ENCODE results near the gene XRN2. TPM values are rescaled to one million over a fixed set of nuclear protein-coding genes. Genes with fewer than 3 reads are reported as not detected.
"Not testable (repeated sequence)": the region's sequence is repeated elsewhere in the genome, so short reads cannot be mapped to it uniquely, and the experiment has no call there.

Gene XRN2
- polyA plus RNA-seq, 4 donors, result 21.9 to 51.2 (median 26.3) TPM

- no peak for FAIRE-seq
- no peaks in the 10 kb centered on the region for H3K36me3 ChIP-seq (ENCODE audit: control insufficient read depth in 3 of 3, insufficient read depth in 2 of 3, low read depth in 1 of 3, low read length in 3 of 3)
These were observed 92.8 kb downstream of the XRN2 start for GRCh38 chr20:21395666-21396598.

GRCh38 chr20:21396599-21397340, 93.6 kb downstream of the XRN2 start:
- no peak overlapping the region for H3K27ac ChIP-seq (ENCODE audit: low read depth in 1 of 3, low read length in 2 of 3)
- peaks cover 0 to 2% of the 10 kb centered on the region in 2 donors for H3K9me3 ChIP-seq (ENCODE audit: control insufficient read depth in 2 of 2, insufficient read depth in 1 of 2, low read depth in 1 of 2, low read length in 1 of 2)
- peak in 1 of 2 donors; percentile 42 for DNase-seq
- H3K4me1 ChIP-seq (ENCODE audit: control insufficient read depth in 3 of 3, insufficient read depth in 2 of 3, low read depth in 1 of 3, low read length in 2 of 3), result peaks cover 0 to 5% (median 2%) of the 10 kb centered on the region in 3 donors
- WGBS, 3 donors, result 3 to 8% (median 3%) methylated on average over 43 to 116 of the region's 116 CpGs
- no peaks in the 10 kb centered on the region for H3K36me3 ChIP-seq (ENCODE audit: control insufficient read depth in 3 of 3, insufficient read depth in 2 of 3, low read depth in 1 of 3, low read length in 3 of 3)
- H3K27me3 ChIP-seq (ENCODE audit: control insufficient read depth in 3 of 3, insufficient read depth in 3 of 3, low read length in 3 of 3), result peaks cover 22 to 50% (median 27%) of the 10 kb centered on the region in 3 donors
- H3K4me3 ChIP-seq (ENCODE audit: low read depth in 1 of 3, low read length in 3 of 3), result peak overlapping the region in 1 of 3 donors; percentile 43
- FAIRE-seq, result no peak

More at GRCh38 chr20:21395666-21396598, 92.8 kb downstream of the XRN2 start:
- H3K9me3 ChIP-seq (ENCODE audit: control insufficient read depth in 2 of 2, insufficient read depth in 1 of 2, low read depth in 1 of 2, low read length in 1 of 2), result peaks cover 0 to 2% of the 10 kb centered on the region in 2 donors
- peaks cover 0 to 5% (median 3%) of the 10 kb centered on the region in 3 donors for H3K4me1 ChIP-seq (ENCODE audit: control insufficient read depth in 3 of 3, insufficient read depth in 2 of 3, low read depth in 1 of 3, low read length in 2 of 3)
- peak in 1 of 2 donors; percentile 65 for DNase-seq
- WGBS, 3 donors, result 3 to 7% (median 3%) methylated on average over 76 to 103 of the region's 103 CpGs
- H3K27ac ChIP-seq (ENCODE audit: low read depth in 1 of 3, low read length in 2 of 3), result no peak overlapping the region
- H3K27me3 ChIP-seq (ENCODE audit: control insufficient read depth in 3 of 3, insufficient read depth in 3 of 3, low read length in 3 of 3), result peaks cover 22 to 54% (median 33%) of the 10 kb centered on the region in 3 donors
- peak overlapping the region in 1 of 3 donors; percentile 43 for H3K4me3 ChIP-seq (ENCODE audit: low read depth in 1 of 3, low read length in 3 of 3)

GRCh38 chr20:21397341-21398108, 94.4 kb downstream of the XRN2 start, which contains the start of gene NKX2-4:
NKX2-4 (minus strand) TSS chr20:21397526; CDS start chr20:21397399, 127 bp downstream.
- Histone ChIP-seq H3K36me3 (ENCODE audit: control insufficient read depth in 3 of 3, insufficient read depth in 2 of 3, low read depth in 1 of 3, low read length in 3 of 3) (no peaks in the 10 kb centered on the region), H3K27me3 (ENCODE audit: control insufficient read depth in 3 of 3, insufficient read depth in 3 of 3, low read length in 3 of 3) (peaks cover 22 to 43% (median 24%) of the 10 kb centered on the region in 3 donors), H3K9me3 (ENCODE audit: control insufficient read depth in 2 of 2, insufficient read depth in 1 of 2, low read depth in 1 of 2, low read length in 1 of 2) (peaks cover 0 to 2% of the 10 kb centered on the region in 2 donors), H3K27ac (ENCODE audit: low read depth in 1 of 3, low read length in 2 of 3) (no peak within 1 kb of the TSS), H3K4me1 (ENCODE audit: control insufficient read depth in 3 of 3, insufficient read depth in 2 of 3, low read depth in 1 of 3, low read length in 2 of 3) (peaks cover 0 to 5% (median 0%) of the 10 kb centered on the region in 3 donors), H3K4me3 (ENCODE audit: low read depth in 1 of 3, low read length in 3 of 3) (peak within 1 kb of the TSS in 1 of 3 donors; percentile 43)
- DNase-seq (peak in 1 of 2 donors; percentile 8), FAIRE-seq (no peak)
- 6 to 13% (median 8%) methylated on average over 46 to 57 of the region's 57 CpGs for WGBS, 3 donors

DNA sequence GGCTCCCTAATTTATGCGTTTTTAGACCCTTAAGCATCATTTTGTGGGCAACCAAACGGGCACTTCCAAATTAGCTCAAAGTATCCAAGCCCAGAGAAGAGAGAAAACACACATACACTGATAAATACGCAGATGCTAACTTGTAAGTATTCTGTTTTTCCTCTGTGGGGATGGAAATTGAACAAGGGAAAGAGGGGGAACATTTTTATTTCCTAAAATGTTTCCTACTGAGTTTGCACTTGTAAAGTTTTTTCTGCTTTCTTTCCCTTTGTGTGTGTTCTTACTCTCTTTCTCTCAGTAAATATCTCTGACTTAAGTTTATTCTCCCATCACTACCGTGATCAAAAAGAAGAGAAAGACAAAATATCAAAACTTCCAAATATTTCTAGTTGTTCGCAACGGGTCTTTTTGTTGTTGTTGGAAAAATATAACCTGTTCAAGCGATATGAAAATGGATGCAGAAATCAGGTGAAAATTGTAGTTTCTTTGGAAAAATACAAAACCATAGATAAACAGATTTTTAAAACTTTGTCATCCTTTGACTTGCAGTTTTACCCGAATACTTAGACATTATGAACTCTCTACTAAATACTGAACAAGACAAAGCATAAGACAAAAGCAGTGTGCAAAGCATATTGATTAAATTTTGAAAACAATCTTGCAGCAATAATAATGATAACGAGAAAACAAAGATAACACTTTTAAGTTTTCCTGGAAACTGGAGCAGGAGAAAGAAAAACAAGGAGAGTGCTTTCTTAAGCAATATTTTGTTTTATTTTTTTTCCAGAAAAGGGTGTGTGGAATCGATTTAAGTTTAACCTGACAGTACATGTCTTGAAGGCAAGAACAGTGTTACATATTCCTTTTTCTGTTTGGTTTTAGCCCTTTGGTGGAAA, 95.2 kb downstream of the XRN2 start:
- WGBS, 3 donors, result 16 to 26% (median 18%) methylated on average over 10 of the region's 10 CpGs
- H3K27me3 ChIP-seq (ENCODE audit: control insufficient read depth in 3 of 3, insufficient read depth in 3 of 3, low read length in 3 of 3), result peaks cover 20 to 35% (median 22%) of the 10 kb centered on the region in 3 donors

GRCh38 chr20:21399005-21399475, 95.9 kb downstream of the XRN2 start:
- Histone ChIP-seq H3K27me3 (ENCODE audit: control insufficient read depth in 3 of 3, insufficient read depth in 3 of 3, low read length in 3 of 3) (peaks cover 20 to 32% (median 22%) of the 10 kb centered on the region in 3 donors), H3K4me3 (ENCODE audit: low read depth in 1 of 3, low read length in 3 of 3) (no peak overlapping the region), H3K36me3 (ENCODE audit: control insufficient read depth in 3 of 3, insufficient read depth in 2 of 3, low read depth in 1 of 3, low read length in 3 of 3) (no peaks in the 10 kb centered on the region), H3K9me3 (ENCODE audit: control insufficient read depth in 2 of 2, insufficient read depth in 1 of 2, low read depth in 1 of 2, low read length in 1 of 2) (peaks cover 0 to 2% of the 10 kb centered on the region in 2 donors), H3K27ac (ENCODE audit: low read depth in 1 of 3, low read length in 2 of 3) (no peak overlapping the region), H3K4me1 (ENCODE audit: control insufficient read depth in 3 of 3, insufficient read depth in 2 of 3, low read depth in 1 of 3, low read length in 2 of 3) (peaks cover 0 to 5% (median 0%) of the 10 kb centered on the region in 3 donors)
- FAIRE-seq (no peak), DNase-seq (no peak)
- WGBS, 3 donors, result 17 to 28% (median 26%) methylated on average over 5 of the region's 5 CpGs

More for the DNA sequence above, 95.2 kb downstream of the XRN2 start:
- no peak for FAIRE-seq
- Histone ChIP-seq H3K36me3 (ENCODE audit: control insufficient read depth in 3 of 3, insufficient read depth in 2 of 3, low read depth in 1 of 3, low read length in 3 of 3) (no peaks in the 10 kb centered on the region), H3K4me1 (ENCODE audit: control insufficient read depth in 3 of 3, insufficient read depth in 2 of 3, low read depth in 1 of 3, low read length in 2 of 3) (peaks cover 0 to 5% (median 0%) of the 10 kb centered on the region in 3 donors), H3K4me3 (ENCODE audit: low read depth in 1 of 3, low read length in 3 of 3) (no peak overlapping the region), H3K9me3 (ENCODE audit: control insufficient read depth in 2 of 2, insufficient read depth in 1 of 2, low read depth in 1 of 2, low read length in 1 of 2) (peaks cover 0 to 2% of the 10 kb centered on the region in 2 donors), H3K27ac (ENCODE audit: low read depth in 1 of 3, low read length in 2 of 3) (no peak overlapping the region)
- DNase-seq, result peak in 1 of 2 donors; percentile 16

GRCh38 chr20:21411725-21412124, 108.6 kb downstream of the XRN2 start:
- Histone ChIP-seq H3K36me3 (ENCODE audit: control insufficient read depth in 3 of 3, insufficient read depth in 2 of 3, low read depth in 1 of 3, low read length in 3 of 3) (no peaks in the 10 kb centered on the region), H3K4me3 (ENCODE audit: low read depth in 1 of 3, low read length in 3 of 3) (no peak overlapping the region), H3K27me3 (ENCODE audit: control insufficient read depth in 3 of 3, insufficient read depth in 3 of 3, low read length in 3 of 3) (peaks cover 0 to 10% (median 3%) of the 10 kb centered on the region in 3 donors), H3K27ac (ENCODE audit: low read depth in 1 of 3, low read length in 2 of 3) (no peak overlapping the region), H3K4me1 (ENCODE audit: control insufficient read depth in 3 of 3, insufficient read depth in 2 of 3, low read depth in 1 of 3, low read length in 2 of 3) (no peaks in the 10 kb centered on the region), H3K9me3 (ENCODE audit: control insufficient read depth in 2 of 2, insufficient read depth in 1 of 2, low read depth in 1 of 2, low read length in 1 of 2) (no peaks in the 10 kb centered on the region)
- DNase-seq (no peak), FAIRE-seq (no peak)

DNA sequence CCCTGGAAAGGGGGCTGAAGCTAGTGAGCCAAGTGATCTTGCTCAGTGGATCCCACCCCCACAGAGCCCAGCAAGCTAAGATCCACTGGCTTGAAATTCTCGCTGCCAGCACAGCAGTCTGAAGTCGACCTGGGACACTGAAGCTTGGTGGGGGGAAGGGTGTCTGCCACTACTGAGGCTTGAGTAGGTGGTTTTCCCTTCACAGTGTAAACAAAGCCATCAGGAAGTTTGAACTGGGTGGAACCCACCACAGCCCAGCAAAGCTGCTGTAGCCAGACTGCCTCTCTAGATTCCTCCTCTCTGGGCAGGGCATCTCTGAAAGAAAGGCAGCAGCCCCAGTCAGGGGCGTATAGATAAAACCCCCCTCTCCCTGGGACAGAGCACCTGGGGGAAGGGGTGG, 110.9 kb downstream of the XRN2 start:
- H3K27me3 ChIP-seq (ENCODE audit: control insufficient read depth in 3 of 3, insufficient read depth in 3 of 3, low read length in 3 of 3); H3K4me3 ChIP-seq (ENCODE audit: low read depth in 1 of 3, low read length in 3 of 3); H3K9me3 ChIP-seq (ENCODE audit: control insufficient read depth in 2 of 2, insufficient read depth in 1 of 2, low read depth in 1 of 2, low read length in 1 of 2); DNase-seq; H3K27ac ChIP-seq (ENCODE audit: low read depth in 1 of 3, low read length in 2 of 3); H3K36me3 ChIP-seq (ENCODE audit: control insufficient read depth in 3 of 3, insufficient read depth in 2 of 3, low read depth in 1 of 3, low read length in 3 of 3); H3K4me1 ChIP-seq (ENCODE audit: control insufficient read depth in 3 of 3, insufficient read depth in 2 of 3, low read depth in 1 of 3, low read length in 2 of 3); FAIRE-seq: not testable (repeated sequence)
- WGBS, 3 donors, result 33 to 47% (median 33%) methylated on average over 3 of the region's 3 CpGs
